Panc1 (cell line): ENCODE measurements around the gene PRPF4. TPM values are rescaled to one million over a fixed set of nuclear protein-coding genes. Genes with fewer than 3 reads are reported as not detected.

Experiments
- ATAC-seq: fragments of 200-7000 bp; cut with Tn5 transposase; 2 replicates; pipeline ENCODE4 v1.9.1; 2020; ENCODE audit warnings: mild to moderate bottlenecking, moderate library complexity
- BruUV-seq: library from RNA; stranded (reverse); fragments of 400-500 nt; replicated peaks from 2 replicates; lab custom pipeline; 2021; lab: Mats Ljungman, UMichigan
- CTCF ChIA-PET: fragments of 300-600 bp; sonication (Branson Sonifier 250); formaldehyde crosslinking; loops from one replicate; lab custom pipeline; 2022; ENCODE audit warnings: antibody characterized with exemption; lab: Charles Lee
- POLR2A ChIA-PET: fragments of 300-600 bp; sonication (Branson Sonifier 250); formaldehyde crosslinking; loops from one replicate; lab custom pipeline; 2022; ENCODE audit warnings: antibody characterized with exemption; lab: Charles Lee
- DNase-seq: peaks from one replicate; pipeline ENCODE4 v3.0.0-alpha.2; 2010; ENCODE audit warnings: low read depth, low spot score
- H3K27ac ChIP-seq: 2 replicates; pipeline ENCODE4 v1.5.1; 2011; ENCODE audit warnings: mild to moderate bottlenecking, low read length, inconsistent platforms
- H3K27me3 ChIP-seq: fragments of 200-500 bp; sonication (Bioruptor generic); 2 replicates; pipeline ENCODE4 v1.6.0; 2014; ENCODE audit warnings: low read length, inconsistent platforms; ENCODE audit not compliant: control insufficient read depth, insufficient read depth
- H3K36me3 ChIP-seq: fragments of 200-500 bp; sonication (Bioruptor generic); 2 replicates; pipeline ENCODE4 v1.5.1; 2014; ENCODE audit warnings: inconsistent platforms, mild to moderate bottlenecking, low read length, moderate library complexity; ENCODE audit not compliant: control insufficient read depth, insufficient read depth
- H3K4me1 ChIP-seq: 2 replicates; pipeline ENCODE4 v1.5.1; 2011; ENCODE audit warnings: inconsistent platforms, mild to moderate bottlenecking, low read length, moderate library complexity; ENCODE audit not compliant: control insufficient read depth, insufficient read depth
- H3K4me3 ChIP-seq, 2 experiments: 2 replicates each; pipeline ENCODE4 v1.5.1; 2011 to 2012; ENCODE audit warnings: low read depth in 2 of 2, low read length in 2 of 2, mild to moderate bottlenecking in 2 of 2, inconsistent platforms in 1 of 2, moderate library complexity in 1 of 2
- H3K9me3 ChIP-seq: fragments of 200-500 bp; sonication (Bioruptor generic); 2 replicates; pipeline ENCODE4 v1.5.1; 2014; ENCODE audit warnings: low read depth, mild to moderate bottlenecking, inconsistent platforms, low read length, moderate library complexity; ENCODE audit not compliant: control insufficient read depth, insufficient read depth
- POLR2AphosphoS5 ChIP-seq: IDR thresholded peaks from 2 replicates; pipeline ENCODE4 v1.6.1; 2012; ENCODE audit warnings: mild to moderate bottlenecking, low read depth, low read length, moderate library complexity
- SIN3A ChIP-seq: IDR thresholded peaks from 2 replicates; pipeline ENCODE4 v1.6.1; 2012; ENCODE audit warnings: low read depth, mild to moderate bottlenecking, low read length, moderate library complexity, borderline replicate concordance; ENCODE audit not compliant: insufficient read depth
- TCF7L2 ChIP-seq: IDR thresholded peaks from 2 replicates; pipeline ENCODE4 v1.6.1; 2011; ENCODE audit warnings: mild to moderate bottlenecking, low read depth, low read length, inconsistent platforms
- in situ Hi-C: cut with HindIII; loops from 2 replicates; pipeline ENCODE4 v1.10.0; 2016; ENCODE audit warnings: low sequenced_read_pairs, low pct_unique_long_range_greater_than_20kb
- intact Hi-C: fragments of 100-400 bp; cut with micrococcal nuclease; formaldehyde crosslinking; loops from one replicate; pipeline ENCODE4 v1.10.0; 2022; ENCODE audit not compliant: unreplicated experiment
- total RNA-seq: library from RNA; stranded (reverse); gene quantifications from one replicate; pipeline ENCODE4 v1.2.1, GENCODE V29; 2021; ENCODE audit not compliant: unreplicated experiment
- TF ChIP-seq, protein P1 (sequence below), 2 experiments: IDR thresholded peaks; 2 replicates each; pipeline ENCODE4 v1.6.1; 2011 to 2012; ENCODE audit warnings: low read depth in 2 of 2, control low read depth in 1 of 2, low read length in 1 of 2, mild to moderate bottlenecking in 1 of 2, moderate library complexity in 1 of 2; ENCODE audit not compliant: insufficient read depth in 1 of 2
- TF ChIP-seq, protein P2 (sequence below): fragments of 450-650 bp; IDR thresholded peaks from 2 replicates; pipeline ENCODE4 v1.5.1; 2017; ENCODE audit warnings: mild to moderate bottlenecking

Gene PRPF4
- total RNA-seq, 1 experiment from 2014 or later: 28.9 TPM

DNA sequence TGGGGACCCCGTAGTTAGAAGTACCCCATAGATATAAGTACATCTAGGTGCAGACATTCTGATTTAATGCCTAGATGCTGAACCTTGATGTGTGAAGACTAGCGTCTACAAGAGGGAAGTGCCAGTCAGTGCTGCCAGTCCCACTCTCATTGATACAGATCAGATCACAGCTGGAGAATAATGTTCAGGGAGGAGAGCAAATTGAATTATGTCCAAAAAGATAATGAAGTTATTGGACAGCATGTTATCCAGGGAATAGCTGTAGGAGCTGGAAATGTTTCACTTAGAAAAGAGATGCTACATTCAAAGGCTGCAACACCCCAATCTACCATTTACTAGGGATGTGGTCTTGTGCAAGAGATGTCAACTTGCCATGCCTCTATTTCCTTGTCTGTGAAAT is 43.6 kb downstream of the PRPF4 start:
- POLR2A ChIA-PET: no interaction called here
- Histone ChIP-seq H3K4me3 (no peak overlapping the region), H3K27ac (no peak overlapping the region), H3K9me3 (no peaks in the 10 kb centered on the region), H3K27me3 (no peaks in the 10 kb centered on the region), H3K36me3 (no peaks in the 10 kb centered on the region), H3K4me1 (no peaks in the 10 kb centered on the region)
- in situ Hi-C loops: no loop called here
- ATAC-seq: no peak
- no TSS peak for BruUV-seq
- CTCF ChIA-PET: no interaction called here
- no peak for DNase-seq
- TF ChIP-seq POLR2AphosphoS5 (no peak), TCF7L2 (no peak), SIN3A (no peak)
- TF ChIP-seq, protein P1, sequence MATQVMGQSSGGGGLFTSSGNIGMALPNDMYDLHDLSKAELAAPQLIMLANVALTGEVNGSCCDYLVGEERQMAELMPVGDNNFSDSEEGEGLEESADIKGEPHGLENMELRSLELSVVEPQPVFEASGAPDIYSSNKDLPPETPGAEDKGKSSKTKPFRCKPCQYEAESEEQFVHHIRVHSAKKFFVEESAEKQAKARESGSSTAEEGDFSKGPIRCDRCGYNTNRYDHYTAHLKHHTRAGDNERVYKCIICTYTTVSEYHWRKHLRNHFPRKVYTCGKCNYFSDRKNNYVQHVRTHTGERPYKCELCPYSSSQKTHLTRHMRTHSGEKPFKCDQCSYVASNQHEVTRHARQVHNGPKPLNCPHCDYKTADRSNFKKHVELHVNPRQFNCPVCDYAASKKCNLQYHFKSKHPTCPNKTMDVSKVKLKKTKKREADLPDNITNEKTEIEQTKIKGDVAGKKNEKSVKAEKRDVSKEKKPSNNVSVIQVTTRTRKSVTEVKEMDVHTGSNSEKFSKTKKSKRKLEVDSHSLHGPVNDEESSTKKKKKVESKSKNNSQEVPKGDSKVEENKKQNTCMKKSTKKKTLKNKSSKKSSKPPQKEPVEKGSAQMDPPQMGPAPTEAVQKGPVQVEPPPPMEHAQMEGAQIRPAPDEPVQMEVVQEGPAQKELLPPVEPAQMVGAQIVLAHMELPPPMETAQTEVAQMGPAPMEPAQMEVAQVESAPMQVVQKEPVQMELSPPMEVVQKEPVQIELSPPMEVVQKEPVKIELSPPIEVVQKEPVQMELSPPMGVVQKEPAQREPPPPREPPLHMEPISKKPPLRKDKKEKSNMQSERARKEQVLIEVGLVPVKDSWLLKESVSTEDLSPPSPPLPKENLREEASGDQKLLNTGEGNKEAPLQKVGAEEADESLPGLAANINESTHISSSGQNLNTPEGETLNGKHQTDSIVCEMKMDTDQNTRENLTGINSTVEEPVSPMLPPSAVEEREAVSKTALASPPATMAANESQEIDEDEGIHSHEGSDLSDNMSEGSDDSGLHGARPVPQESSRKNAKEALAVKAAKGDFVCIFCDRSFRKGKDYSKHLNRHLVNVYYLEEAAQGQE (IDR thresholded peaks at IDR 0.05; ENCODE audit: insufficient read depth in 1 of 2, low read depth in 2 of 2, low read length in 1 of 2): no peak
- TF ChIP-seq, protein P2, sequence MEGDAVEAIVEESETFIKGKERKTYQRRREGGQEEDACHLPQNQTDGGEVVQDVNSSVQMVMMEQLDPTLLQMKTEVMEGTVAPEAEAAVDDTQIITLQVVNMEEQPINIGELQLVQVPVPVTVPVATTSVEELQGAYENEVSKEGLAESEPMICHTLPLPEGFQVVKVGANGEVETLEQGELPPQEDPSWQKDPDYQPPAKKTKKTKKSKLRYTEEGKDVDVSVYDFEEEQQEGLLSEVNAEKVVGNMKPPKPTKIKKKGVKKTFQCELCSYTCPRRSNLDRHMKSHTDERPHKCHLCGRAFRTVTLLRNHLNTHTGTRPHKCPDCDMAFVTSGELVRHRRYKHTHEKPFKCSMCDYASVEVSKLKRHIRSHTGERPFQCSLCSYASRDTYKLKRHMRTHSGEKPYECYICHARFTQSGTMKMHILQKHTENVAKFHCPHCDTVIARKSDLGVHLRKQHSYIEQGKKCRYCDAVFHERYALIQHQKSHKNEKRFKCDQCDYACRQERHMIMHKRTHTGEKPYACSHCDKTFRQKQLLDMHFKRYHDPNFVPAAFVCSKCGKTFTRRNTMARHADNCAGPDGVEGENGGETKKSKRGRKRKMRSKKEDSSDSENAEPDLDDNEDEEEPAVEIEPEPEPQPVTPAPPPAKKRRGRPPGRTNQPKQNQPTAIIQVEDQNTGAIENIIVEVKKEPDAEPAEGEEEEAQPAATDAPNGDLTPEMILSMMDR: no peak
- intact Hi-C loops: no loop called here

DNA sequence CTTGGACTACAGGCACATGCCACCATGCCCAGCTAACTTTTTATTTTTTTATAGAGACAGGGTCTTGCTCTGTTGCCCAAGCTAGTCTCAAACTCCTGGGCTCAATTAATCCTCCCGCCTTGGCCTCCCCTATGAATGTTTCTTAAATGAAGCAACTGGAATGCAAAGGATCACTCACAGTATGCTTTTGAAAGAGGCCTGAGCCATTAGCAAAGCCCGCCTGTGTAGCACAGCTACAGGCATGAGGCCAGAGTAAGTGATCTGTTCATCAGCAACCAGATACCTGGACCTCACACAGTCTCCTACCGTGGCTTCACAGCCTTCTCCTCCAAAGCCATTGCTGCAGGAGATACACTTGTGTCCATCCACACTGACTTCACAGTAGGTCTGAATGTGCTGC is 44.6 kb downstream of the PRPF4 start:
- intact Hi-C loops: no loop called here
- Histone ChIP-seq H3K36me3 (no peaks in the 10 kb centered on the region), H3K9me3 (no peaks in the 10 kb centered on the region), H3K27ac (no peak overlapping the region), H3K27me3 (no peaks in the 10 kb centered on the region), H3K4me1 (no peaks in the 10 kb centered on the region), H3K4me3 (no peak overlapping the region)
- TF ChIP-seq SIN3A: no peak
- TF ChIP-seq POLR2AphosphoS5: no peak
- TF ChIP-seq, protein P2: no peak
- TF ChIP-seq TCF7L2: no peak
- TF ChIP-seq, protein P1 (IDR thresholded peaks at IDR 0.05; ENCODE audit: insufficient read depth in 1 of 2, low read depth in 2 of 2, low read length in 1 of 2): no peak
- BruUV-seq: no TSS peak
- DNase-seq: no peak
- no peak for ATAC-seq
- ChIA-PET POLR2A (interaction anchor here (0.6 kb wide), 1 partner anchor 45 kb away, joined by 7 read pairs; no protein-coding TSS in a partner anchor), CTCF (no interaction called here)
- in situ Hi-C loops: no loop called here
